HEK293T (cell line): ENCODE results near the gene UAP1L1.

Source experiments
- ARNT ChIP-seq: fragments of 450-650 bp; IDR thresholded peaks from 2 replicates; pipeline ENCODE4 v1.6.1; 2017; ENCODE audit warnings: mild to moderate bottlenecking
- BHLHE40 ChIP-seq: fragments of 450-650 bp; IDR thresholded peaks from 2 replicates; pipeline ENCODE4 v1.6.1; 2016; ENCODE audit warnings: mild to moderate bottlenecking, moderate library complexity, borderline replicate concordance
- CTBP1 ChIP-seq: fragments of 450-650 bp; IDR thresholded peaks from 2 replicates; pipeline ENCODE4 v1.6.1; 2016; ENCODE audit warnings: borderline replicate concordance
- FOXK2 ChIP-seq: fragments of 450-650 bp; IDR thresholded peaks from 2 replicates; pipeline ENCODE4 v1.6.1; 2016; ENCODE audit warnings: mild to moderate bottlenecking
- FOXM1 ChIP-seq: fragments of 450-650 bp; IDR thresholded peaks from 2 replicates; pipeline ENCODE4 v1.6.1; 2017; ENCODE audit warnings: mild to moderate bottlenecking, borderline replicate concordance
- HDGF ChIP-seq: fragments of 450-650 bp; IDR thresholded peaks from 2 replicates; pipeline ENCODE4 v1.6.1; 2017; ENCODE audit warnings: antibody characterized with exemption, borderline replicate concordance
- L3MBTL2 ChIP-seq: fragments of 450-650 bp; conservative IDR thresholded peaks from 2 replicates; pipeline ENCODE4 v1.6.1; 2016; ENCODE audit warnings: mild to moderate bottlenecking
- NFRKB ChIP-seq: fragments of 450-650 bp; IDR thresholded peaks from 2 replicates; pipeline ENCODE4 v1.6.1; 2016; ENCODE audit warnings: mild to moderate bottlenecking, moderate library complexity
- SP1 ChIP-seq: fragments of 450-650 bp; IDR thresholded peaks from 2 replicates; pipeline ENCODE4 v1.6.1; 2017
- SUZ12 ChIP-seq: fragments of 450-650 bp; IDR thresholded peaks from 2 replicates; pipeline ENCODE4 v1.6.1; 2016; ENCODE audit warnings: mild to moderate bottlenecking
- TARDBP ChIP-seq: fragments of 450-650 bp; IDR thresholded peaks from 2 replicates; pipeline ENCODE4 v1.6.1; 2016

- TF ChIP-seq HDGF (no peak), BHLHE40 (no peak), CTBP1 (no peak), NFRKB (no peak), SP1 (no peak), FOXM1 (no peak), SUZ12 (no peak), TARDBP (no peak), ARNT (no peak), FOXK2 (no peak), L3MBTL2 (no peak)
Observed at GRCh38 chr9:137107312-137107921, 30.1 kb downstream of the UAP1L1 start.
